GOT3 (cell line): Measurements from ENCODE around the gene PIF1.
"Not testable (repeated sequence)": the region's sequence is repeated elsewhere in the genome, so short reads cannot be mapped to it uniquely, and the experiment has no call there.

Source experiments
- DNase-seq: peaks from one replicate; lab custom pipeline; 2025; ENCODE audit warnings: mixed read lengths; lab: John Stamatoyannopoulos, UW

Gene PIF1

DNA sequence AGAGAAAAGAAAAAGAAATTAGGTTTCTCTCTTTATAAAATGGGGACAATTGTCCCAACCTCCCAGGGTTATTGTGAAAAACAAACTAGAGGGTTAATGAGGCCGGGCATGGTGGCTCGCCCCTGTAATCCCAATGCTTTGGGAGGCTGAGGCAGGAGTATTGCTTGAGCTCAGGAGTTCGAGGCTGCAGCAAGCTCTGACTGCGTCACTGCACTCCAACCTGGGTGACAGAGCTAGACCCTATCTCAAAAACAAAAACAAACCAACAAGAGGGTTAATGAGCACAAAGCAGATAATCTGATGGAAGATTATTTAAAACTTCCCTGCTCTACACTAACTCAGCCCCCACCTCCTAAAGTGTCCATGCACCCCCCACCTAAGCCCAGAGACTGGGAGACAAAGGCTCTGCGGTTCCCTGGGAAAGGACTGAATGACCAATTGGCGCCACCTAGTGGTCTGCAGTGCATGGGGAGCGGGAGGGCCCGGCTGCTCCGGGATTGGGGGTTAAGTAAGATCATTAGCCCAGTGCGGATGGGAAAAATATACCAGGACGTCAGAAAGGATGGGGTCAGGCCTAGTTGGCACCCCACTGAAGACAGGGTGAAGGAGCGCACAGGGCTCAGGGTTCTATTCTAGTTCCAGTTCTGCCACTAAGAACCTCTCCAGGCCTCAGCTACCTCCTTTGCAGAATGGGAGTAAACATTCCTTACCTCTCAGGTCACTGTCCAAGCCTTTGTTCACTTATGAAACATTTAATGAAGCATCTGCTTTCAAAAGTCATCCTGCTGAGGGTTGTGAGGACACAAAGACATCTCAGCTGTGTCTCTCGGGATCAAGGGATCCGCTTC, 15.6 kb downstream of the PIF1 start:
- no peak for DNase-seq

DNA sequence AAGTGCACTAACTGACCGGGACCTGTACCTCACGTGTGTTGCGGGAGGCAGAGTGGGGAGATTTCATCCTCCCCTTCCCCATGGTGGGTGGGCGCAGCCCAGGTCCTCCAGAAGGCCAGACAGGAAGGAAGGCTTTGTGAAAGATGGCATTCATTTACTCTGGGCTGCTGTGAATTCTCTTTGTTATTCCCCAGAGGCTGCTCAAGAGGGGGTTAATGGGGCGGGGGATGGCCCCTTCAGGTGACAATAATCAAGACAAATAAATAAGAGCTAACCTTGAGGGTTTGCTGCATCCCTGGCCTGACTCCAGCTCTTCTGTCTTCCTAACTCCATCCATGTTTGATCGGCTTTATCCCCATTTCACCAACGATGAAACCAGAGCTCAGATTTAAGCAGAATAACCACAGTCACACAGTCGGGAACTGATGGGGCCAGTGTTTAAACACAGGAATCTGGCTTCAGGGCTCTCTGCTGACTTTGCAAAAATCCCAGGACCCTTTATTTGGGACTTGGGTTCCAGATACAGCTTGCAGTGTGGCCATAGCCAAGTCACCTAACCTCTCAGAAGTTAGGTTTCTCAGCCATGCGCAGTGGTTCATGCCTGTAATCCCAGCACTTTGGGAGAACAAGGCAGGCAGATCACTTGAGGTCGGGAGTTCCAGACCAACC, 16.5 kb downstream of the PIF1 start:
- no peak for DNase-seq

DNA sequence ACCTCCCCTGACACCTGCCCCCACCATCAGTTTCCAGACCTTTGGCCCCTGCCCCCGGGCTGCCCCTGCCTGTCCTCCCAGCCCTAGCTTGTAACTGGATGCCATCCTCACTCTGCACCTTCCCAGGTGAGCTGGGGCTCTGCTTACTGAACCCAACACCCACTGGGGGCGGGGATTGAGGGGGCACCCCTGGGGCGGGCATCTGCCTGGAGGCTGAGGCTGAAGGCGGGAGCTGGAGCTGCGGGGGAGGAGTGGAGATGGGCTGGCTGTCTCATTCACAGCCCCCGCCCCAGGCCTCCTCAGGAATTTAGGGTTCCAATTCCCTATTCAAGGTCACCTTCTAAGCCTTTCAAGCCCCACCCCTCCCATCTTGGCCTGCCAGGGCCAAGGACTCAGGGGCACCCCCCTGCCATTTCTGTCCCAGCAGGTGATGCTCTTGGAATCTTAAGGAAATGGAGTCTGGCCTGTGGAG, 17.7 kb downstream of the PIF1 start:
- DNase-seq: no peak

DNA sequence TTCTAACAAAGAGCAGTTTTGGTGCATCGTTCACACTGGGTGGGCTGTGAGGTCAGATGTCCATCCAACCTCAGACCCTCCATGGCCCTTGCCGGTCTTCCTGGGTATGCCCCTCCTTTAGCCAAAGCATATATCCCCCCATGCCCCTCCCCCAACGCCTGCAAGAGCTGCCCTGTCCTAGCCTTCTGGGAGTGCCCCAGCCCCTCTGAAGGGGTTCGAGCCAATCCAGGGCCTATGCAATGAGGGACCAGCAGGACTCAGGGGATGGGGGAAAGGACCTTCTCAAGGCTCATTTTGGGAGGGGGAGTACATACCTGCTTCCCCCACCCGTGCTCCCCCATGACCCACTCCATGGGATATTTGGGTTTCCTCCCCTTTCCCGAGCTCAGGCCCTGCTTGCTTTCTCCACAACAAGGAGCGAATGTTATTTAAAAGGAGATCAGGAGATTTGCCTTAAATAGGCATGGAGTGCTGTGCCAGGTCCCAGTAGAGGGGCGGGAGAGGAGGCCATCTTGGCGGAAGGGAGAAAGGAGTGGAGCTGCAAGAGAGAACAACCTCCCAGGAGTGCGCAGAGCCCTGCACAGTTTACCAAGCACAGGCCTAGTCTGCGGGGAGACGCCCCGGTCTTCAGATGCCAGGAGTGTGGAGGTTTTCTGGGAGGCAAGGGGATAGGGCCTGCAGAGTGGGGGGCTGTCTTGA, 18.2 kb downstream of the PIF1 start:
- DNase-seq: no peak

DNA sequence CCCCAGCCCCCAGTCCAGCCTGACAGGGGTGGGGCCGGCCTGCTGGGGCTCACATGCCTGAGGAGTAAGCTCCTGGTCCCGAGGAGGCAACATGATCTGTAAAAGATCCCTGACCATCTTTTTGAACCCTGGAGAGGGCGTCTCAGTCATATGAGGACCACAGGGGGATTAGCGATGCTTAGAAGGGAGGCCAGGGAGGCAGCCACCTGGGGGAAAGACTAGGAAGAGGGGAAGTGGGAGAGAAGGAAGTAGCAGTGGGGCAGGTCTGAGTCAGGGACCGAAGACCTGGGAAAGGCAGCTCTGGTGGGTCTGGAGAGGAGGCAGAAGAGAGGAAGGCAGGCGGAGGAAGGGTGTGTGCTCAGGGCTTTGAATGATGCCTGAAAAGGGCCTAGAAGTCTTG, 18.9 kb downstream of the PIF1 start:
- no peak for DNase-seq

DNA sequence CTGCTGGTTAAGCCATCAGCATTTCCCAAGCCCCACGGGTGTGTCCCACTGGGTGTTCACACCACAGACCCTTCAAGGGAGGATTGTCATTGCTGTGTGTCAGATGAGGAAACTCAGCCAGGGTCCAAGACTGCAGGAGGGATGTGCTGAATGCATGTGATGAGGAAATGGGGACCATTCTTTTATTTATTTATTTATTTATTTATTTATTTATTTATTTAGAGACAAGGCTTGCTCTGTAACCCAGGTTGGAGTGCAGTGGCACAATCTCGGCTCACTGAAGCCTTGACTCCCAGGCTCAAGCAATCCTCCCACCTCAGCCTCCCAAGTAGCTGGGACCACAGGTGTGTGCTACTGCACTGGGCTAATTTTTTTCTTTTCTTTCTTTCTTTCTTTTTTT, 20.8 kb downstream of the PIF1 start:
- DNase-seq: no peak

DNA sequence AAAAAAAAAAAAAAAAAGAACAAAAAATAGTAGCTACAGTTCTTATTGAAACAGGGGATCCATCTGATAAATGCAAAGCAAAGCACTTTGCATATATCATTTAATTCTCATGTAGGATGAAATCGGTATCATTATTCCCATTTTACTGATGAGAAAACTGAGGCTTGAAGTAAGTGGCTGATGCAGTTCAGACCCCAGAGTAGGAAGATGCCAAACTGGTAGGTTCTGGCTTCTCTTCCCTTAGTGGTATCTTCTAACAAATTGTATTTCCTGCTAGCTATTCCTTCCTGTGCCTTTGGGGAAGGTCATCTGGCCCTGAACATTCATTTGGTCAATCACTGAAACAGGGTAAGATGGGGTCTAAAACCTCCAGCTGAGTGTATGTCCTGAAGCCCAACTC, 21.9 kb downstream of the PIF1 start:
- DNase-seq: no peak

DNA sequence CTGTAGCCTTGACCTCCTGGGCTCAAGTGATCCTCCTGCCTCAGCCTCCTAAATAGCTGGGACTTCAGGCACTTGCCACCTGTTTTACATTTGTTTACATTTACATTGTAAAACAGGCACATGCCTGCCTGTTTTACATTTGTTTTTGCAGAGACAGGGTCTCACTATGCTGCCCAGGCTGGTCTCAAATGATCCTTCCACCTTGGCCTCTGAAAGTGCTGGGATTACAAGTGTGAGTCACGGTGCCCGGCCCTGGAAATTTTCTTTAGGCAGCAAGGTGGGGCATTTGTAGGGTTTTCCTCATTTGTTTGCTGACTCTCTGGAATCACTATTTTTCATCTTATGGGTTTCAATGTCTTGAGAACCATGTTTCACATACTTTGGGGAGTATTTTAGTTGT, 25.0 kb downstream of the PIF1 start:
- no peak for DNase-seq

DNA sequence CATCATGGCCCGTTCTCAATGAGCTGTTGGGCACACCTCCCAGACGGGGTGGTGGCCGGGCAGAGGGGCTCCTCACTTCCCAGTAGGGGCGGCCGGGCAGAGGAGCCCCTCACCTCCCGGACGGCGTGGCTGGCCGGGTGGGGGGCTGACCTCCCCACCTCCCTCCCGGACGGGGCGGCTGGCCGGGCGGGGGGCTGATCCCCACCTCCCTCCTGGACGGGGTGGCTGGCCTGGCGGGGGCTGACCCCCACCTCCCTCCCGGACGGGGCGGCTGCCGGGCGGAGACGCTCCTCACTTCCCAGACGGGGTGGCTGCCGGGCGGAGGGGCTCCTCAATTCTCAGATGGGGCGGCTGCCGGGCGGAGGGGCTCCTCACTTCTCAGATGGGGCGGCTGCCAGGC, 26.5 kb downstream of the PIF1 start:
- DNase-seq: not testable (repeated sequence)

DNA sequence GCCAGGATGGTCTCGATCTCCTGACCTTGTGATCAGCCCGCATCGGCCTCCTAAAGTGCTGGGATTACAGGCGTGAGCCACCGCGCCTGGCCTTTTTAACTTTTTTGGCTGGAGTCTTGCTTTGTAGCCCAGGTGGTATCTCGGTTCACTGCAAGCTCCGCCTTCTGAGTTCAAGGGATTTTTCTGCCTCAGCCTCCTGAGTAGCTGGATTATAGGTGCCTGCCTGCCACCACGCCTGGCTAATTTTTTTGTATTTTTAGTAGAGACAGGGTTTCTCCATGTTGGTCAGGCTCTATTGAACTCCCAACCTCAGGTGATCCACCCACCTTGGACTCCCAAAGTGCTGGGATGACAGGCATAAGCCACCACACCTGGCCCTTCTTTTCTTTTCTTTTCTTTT, 29.5 kb downstream of the PIF1 start:
- not testable (repeated sequence) for DNase-seq

DNA sequence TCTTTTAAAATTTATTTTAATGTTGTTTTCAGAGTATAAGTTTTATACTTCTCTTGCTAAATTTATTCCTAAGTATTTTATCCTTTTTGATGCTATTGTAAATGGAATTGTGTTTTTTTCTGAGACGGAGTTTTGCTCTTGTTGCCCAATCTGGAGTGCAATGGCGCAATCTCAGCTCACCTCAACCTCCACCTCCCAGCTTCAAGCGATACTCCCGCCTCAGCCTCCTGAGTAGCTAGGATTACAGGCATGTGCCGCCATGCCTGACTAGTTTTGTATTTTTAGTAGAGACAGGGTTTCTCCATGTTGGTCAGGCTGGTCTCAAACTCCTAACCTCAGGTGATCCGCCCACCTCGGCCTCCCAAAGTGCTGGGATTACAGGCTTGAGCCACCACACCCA, 30.1 kb downstream of the PIF1 start:
- DNase-seq: not testable (repeated sequence)

DNA sequence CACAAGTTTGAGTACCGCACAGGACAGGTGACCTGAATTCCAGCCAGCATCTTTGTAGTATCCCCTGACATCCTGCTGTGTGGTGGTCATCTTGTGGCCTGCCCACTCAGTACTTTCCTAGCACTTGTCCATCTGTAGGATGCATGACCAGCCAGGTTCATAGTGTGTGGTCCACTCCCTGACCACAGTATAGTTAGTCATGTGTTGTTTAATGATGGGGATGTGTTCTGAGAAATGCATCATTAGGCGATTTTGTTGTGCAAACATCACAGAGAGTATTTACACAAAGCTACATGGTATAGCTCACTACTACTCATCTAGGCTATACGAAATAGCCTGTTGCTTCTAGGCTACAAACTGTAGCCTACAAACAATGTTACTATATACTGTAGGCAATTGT, 33.2 kb downstream of the PIF1 start:
- DNase-seq: no peak

DNA sequence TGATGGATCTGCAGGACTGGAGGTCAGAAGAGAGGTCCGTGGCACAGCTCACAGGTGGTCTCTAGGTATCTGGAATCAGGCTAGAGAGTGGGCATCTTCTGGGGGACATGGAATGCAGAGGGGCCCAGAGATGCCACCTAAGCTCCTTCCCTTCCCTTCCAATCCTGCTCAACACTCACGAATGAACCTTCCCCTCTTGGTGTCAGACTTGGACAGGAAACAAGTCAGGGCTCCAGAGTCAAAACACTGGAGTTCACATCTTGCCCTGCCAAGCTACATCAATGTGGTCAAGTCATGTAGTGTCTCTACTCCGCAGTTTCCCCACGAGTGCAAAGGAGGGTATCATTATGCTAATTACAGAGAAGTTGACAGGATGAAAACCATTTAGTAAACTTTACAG, 34.0 kb downstream of the PIF1 start:
- DNase-seq: no peak

DNA sequence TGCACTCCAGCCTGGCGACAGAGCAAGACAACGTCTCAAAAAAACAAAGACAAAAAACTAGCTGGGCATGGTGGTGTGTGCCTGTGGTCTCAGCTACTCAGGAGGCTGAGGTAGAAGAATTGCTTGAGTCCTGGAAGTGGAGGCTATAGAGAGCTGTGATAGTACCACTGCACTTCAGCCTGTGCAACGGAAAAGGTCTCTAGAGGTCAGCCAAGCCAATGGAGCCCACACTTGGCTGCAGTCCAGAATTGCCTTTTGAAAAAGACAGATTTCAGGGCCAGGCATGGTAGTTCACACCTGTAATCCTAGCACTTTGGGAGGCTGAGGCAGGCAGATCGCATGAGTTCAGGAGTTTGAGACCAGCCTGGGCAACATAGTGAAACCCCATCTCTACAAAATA, 41.7 kb downstream of the PIF1 start:
- no peak for DNase-seq

DNA sequence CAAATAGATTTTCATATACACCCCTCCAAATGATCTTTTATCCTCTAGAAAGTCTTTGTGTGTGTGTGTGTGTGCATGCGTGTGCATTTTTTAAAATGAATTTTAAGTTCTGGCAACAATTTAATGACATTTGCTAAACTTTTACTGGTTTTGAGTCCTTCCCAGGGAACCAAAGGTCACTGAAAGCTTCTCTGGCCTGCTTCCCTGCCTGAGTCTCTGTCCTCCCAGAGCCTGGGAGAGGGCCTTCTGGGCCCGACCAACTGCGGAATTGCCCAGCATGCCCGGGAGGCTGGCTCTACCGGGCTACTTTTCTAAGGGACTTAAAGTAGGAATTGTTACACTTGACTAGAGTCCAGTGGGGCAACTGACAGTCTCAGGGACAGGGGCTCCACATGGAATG, 42.7 kb downstream of the PIF1 start:
- DNase-seq: no peak

DNA sequence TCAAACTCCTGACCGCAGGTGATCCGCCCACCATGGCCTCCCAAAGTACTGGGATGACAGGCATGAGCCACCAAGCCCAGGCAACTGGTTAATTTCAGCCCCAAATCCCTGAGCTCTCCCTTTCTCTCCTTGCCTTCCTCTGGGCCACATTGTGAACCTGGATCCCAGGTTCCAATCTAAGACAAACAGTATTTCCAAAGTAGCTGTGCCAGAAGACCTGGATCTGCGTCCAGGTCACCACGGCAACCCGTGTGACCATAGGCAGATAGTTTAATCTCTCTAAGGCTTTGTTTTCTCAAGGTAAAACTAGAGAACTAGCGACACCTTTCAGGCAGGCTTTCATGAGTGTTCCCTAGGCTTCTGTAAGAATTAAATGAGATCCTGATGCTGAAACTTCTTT, 44.1 kb downstream of the PIF1 start:
- DNase-seq: no peak

DNA sequence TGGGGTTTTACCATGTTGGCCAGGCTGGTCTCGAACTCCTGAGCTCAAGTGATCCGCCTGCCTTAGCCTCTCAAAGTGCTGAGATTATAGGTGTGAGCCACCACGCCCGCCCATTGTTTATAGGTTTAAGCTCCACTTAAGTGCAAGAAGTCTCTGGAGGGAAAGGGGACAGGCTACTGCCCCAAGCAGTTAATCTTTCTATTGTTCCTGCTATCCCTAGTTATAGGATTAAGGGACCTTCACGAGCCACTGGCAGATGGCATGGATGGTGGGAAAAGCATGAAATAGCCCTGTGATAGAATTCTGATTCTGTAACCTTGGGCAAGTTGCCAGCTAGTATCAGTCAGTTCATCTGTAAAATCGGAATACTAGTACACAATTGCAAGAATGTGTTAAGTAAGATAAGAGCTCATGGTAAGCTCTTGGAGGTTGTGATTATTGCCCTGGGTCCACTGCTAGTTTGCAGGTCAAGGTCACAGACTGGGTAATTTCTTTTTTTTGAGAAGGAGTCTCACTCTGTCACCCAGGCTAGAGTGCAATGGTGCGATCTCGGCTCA, 44.8 kb downstream of the PIF1 start:
- DNase-seq: no peak

DNA sequence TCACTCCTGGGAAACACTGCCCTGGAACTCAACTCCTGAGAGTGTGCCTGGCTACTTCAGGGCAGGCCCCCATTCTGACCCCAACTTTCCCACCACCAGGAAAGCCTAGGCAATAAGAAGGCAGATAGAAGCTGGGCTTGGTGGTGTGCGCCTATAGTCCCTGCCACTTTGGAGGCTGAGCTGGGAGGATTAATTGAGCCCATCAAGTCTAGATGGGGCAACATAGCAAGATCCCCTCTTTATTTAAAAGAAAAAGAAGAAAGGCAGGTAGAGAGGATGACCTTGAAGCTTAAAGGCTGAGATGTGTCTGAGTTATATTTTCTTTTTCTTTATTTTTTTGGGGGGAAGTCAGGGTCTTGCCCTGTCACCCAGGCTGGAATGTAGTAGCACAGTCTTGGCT, 45.8 kb downstream of the PIF1 start:
- DNase-seq: no peak

DNA sequence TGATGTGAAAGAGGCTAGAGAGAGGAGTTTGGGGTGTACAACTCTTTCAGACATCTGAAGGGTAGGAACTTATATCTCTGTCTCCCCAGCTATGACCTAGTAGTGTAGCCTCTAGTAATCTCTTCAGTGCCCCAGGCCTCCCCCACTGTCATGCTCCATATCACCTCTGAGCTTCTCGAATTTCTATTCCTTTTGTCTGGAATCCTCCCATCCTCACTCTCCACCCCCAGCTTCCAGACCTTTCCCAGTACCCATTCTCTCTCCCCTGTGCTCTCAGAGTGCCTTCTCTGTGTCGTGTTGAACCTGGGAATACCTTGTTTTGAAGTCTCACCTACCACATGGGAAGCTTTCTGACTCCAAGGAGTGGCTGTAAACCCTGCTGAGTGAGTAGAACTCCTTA, 46.4 kb downstream of the PIF1 start:
- DNase-seq: no peak

DNA sequence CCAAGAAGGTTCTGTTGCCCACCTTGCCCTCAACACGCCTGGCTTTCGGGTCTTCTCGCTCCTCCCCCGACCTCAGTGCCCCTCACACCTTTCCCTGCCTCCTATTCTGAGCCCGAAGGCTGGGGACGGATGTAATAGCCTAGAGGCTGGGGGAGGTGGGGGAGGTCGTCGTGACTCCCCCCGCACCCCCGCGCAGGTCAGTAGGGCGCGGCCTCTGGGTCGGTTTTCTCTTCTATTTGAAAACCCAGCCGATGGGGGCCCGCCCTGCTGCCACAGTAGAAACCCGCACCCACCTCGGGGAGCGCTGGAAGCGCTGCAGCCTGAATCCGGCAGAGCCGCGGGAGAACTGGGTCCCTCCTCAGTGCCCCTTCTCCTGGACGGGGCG, 49.1 kb downstream of the PIF1 start:
- no peak for DNase-seq

DNA sequence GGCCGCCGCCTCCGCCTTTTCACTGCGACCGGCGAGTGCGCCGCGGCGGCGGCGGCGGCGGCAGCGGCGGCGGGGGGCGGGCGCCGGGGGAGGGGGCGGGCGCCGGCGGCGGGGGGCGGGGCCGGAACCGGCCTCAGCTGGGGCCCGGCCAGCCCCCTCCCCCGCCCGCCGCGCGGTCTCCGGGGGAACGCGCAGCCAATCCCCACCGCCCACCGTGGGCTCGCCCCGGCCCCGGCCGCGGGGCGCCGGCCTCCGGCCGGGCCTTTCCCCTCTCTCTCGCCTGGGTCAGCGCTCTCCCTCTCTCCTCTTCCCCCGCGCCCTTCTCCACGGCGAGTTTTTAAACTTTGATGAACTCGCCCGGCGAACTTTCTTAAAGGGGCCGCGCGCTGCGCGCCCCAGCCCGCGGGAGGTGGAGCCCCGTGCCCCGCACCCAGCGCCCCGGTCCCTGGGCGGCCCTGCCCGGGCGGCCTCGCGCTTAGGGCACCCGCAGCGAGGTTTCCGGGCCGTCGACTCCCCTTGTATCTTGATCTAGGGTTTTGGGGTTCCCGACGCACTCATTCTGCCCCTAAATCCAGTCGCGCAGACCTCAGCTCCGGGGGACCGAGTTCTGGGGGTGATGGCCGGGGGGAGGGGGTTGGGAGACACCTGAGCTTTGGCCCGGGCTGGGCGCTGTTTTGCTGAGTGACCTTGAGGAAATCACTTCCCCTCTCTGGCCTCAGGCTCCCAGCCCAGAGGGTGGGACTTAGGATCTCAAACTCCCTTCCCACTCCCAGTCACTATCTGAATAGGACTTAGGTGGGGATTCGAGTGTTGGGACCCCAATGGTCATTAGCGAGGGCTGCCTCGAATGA, 49.7 kb downstream of the PIF1 start, which contains the start of gene RBPMS2:
TSS of gene RBPMS2 (minus strand) at position 39 of the 851 bp plus-strand sequence. CDS start 270 bp downstream, outside the sequence.
- no peak for DNase-seq
